ENCODE measurements around the gene BEND7. TPM values are rescaled to one million over a fixed set of nuclear protein-coding genes. Genes with fewer than 3 reads are reported as not detected.

Gene BEND7
- total RNA-seq, 1 donor from 2014 or later: 13.9 TPM

Other genes starting within 250 kb of the BEND7 start
- gene PHYH, start 228.9 kb downstream of the BEND7 start, total RNA-seq: 7.8 and 8.6 TPM in 2 replicates
- 46.5 and 55.7 TPM in 2 replicates for gene SEPHS1, start 180.7 kb downstream of the BEND7 start, total RNA-seq
- gene PRPF18, start 58.0 kb upstream of the BEND7 start, total RNA-seq: 29.6 and 33.0 TPM in 2 replicates